K562 (cell line): ENCODE data around the gene EFNA2. TPM values are rescaled to one million over a fixed set of nuclear protein-coding genes. Genes with fewer than 3 reads are reported as not detected.

Experiments used
- ATF2 ChIP-seq: sonication (generic); formaldehyde crosslinking; IDR thresholded peaks from 2 replicates; pipeline ENCODE4 v1.8.1; 2022; ENCODE audit warnings: missing genetic modification reagents
- CHAMP1 ChIP-seq: fragments of 450-650 bp; IDR thresholded peaks from 2 replicates; pipeline ENCODE4 v1.6.1; 2016; ENCODE audit warnings: mild to moderate bottlenecking
- EHMT2 ChIP-seq: fragments of 450-650 bp; IDR thresholded peaks from 2 replicates; pipeline ENCODE4 v1.6.1; 2018; ENCODE audit warnings: antibody characterized with exemption
- FOXK1 ChIP-seq: sonication (generic); formaldehyde crosslinking; IDR thresholded peaks from 2 replicates; pipeline ENCODE4 v1.8.0; 2022; ENCODE audit warnings: missing genetic modification reagents, mild to moderate bottlenecking, borderline replicate concordance
- MYC ChIP-seq, 2 experiments: fragments of 250-450 bp in 1 of 2; sonication (Bioruptor Pico) in 1 of 2; IDR thresholded peaks; 2 replicates each; pipeline versions ENCODE4 v1.5.1 to v1.6.1; 2012 to 2021; ENCODE audit warnings: low read depth in 2 of 2, borderline replicate concordance in 1 of 2, improper control_type of control experiment in 1 of 2, low read length in 1 of 2, mild to moderate bottlenecking in 1 of 2, moderate library complexity in 1 of 2
- ZNF175 ChIP-seq: fragments of 200-800 bp; sonication (Bioruptor generic); IDR thresholded peaks from 2 replicates; pipeline ENCODE4 v1.6.1; 2016; ENCODE audit warnings: low read depth, mild to moderate bottlenecking, missing genetic modification characterization, missing compliant biosample characterization
- ZNF316 ChIP-seq: fragments of 450-650 bp; IDR thresholded peaks from 2 replicates; pipeline ENCODE4 v1.6.1; 2016
- ZNF655 ChIP-seq: fragments of 250-450 bp; sonication (Bioruptor Pico); IDR thresholded peaks from 2 replicates; pipeline ENCODE4 v1.5.0; 2021
- polyA plus RNA-seq, 8 experiments: library from polyadenylated mRNA; depleted of rRNA in 4 of 8; stranded (reverse) in 5 of 8; unstranded in 3 of 8; fragments of >200 nt; fragmentation: Nextera tagmentation in 2 of 8; fragmentation: Illumina TruSeq in 1 of 8; extraction: Ambion mirVana in 2 of 8; extraction: Trizol in 1 of 8; gene quantifications; 2 replicates each; pipeline versions ENCODE4 v1.2.1 to v1.2.3, GENCODE V29; 2011 to 2014; ENCODE audit warnings: inconsistent platforms in 1 of 8, missing spikeins in 1 of 8
- total RNA-seq, 7 experiments: library from RNA; depleted of rRNA in 6 of 7; stranded (reverse); fragments of >200 nt in 6 of 7; fragmentation: Illumina TruSeq in 2 of 7; extraction: Trizol in 2 of 7; gene quantifications; 2 replicates each; pipeline versions ENCODE4 v1.2.1 to v1.2.3, GENCODE V29; 2011 to 2021; ENCODE audit warnings: low replicate concordance in 1 of 7
- TF ChIP-seq, protein P1 (sequence below): sonication (generic); formaldehyde crosslinking; IDR thresholded peaks from 2 replicates; pipeline ENCODE4 v1.8.1; 2023; ENCODE audit warnings: mild to moderate bottlenecking, missing genetic modification reagents
- TF ChIP-seq, protein P2 (sequence below): sonication (generic); formaldehyde crosslinking; IDR thresholded peaks from 2 replicates; pipeline ENCODE4 v1.8.1; 2023; ENCODE audit warnings: mild to moderate bottlenecking, missing genetic modification reagents
- TF ChIP-seq, protein P3 (sequence below): fragments of 450-650 bp; conservative IDR thresholded peaks from 2 replicates; pipeline ENCODE4 v1.6.1; 2016; ENCODE audit warnings: missing genetic modification characterization, low read depth, mild to moderate bottlenecking, missing compliant biosample characterization, moderate library complexity
- TF ChIP-seq, protein P4 (sequence below): sonication (generic); formaldehyde crosslinking; IDR thresholded peaks from 2 replicates; pipeline ENCODE4 v1.8.1; 2023; ENCODE audit warnings: mild to moderate bottlenecking, missing genetic modification reagents

The EFNA2 gene
- total and polyA plus RNA-seq, 9 of the 15 experiments (the other 6 are each of a cell fraction or from before 2014, with no cell fraction given), result 0.11 to 0.44 (median 0.15) TPM; not detected in 6

- TF ChIP-seq, protein P1, sequence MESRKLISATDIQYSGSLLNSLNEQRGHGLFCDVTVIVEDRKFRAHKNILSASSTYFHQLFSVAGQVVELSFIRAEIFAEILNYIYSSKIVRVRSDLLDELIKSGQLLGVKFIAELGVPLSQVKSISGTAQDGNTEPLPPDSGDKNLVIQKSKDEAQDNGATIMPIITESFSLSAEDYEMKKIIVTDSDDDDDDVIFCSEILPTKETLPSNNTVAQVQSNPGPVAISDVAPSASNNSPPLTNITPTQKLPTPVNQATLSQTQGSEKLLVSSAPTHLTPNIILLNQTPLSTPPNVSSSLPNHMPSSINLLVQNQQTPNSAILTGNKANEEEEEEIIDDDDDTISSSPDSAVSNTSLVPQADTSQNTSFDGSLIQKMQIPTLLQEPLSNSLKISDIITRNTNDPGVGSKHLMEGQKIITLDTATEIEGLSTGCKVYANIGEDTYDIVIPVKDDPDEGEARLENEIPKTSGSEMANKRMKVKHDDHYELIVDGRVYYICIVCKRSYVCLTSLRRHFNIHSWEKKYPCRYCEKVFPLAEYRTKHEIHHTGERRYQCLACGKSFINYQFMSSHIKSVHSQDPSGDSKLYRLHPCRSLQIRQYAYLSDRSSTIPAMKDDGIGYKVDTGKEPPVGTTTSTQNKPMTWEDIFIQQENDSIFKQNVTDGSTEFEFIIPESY (CRISPR knock-in tag), result no peak
- peak; percentile 11; the same call in 1 of the 2 replicates for TF ChIP-seq MYC (IDR thresholded peaks at IDR 0.05; ENCODE audit: low read depth, low read length)
- TF ChIP-seq MYC (CRISPR knock-in tag; IDR thresholded peaks at IDR 0.05; ENCODE audit: borderline replicate concordance, low read depth), result no peak
- no peak for TF ChIP-seq EHMT2
- no peak for TF ChIP-seq ATF2
- no peak for TF ChIP-seq CHAMP1
- TF ChIP-seq ZNF175 (CRISPR knock-in tag), result no peak
- TF ChIP-seq FOXK1 (CRISPR knock-in tag), result no peak
- TF ChIP-seq, protein P2, sequence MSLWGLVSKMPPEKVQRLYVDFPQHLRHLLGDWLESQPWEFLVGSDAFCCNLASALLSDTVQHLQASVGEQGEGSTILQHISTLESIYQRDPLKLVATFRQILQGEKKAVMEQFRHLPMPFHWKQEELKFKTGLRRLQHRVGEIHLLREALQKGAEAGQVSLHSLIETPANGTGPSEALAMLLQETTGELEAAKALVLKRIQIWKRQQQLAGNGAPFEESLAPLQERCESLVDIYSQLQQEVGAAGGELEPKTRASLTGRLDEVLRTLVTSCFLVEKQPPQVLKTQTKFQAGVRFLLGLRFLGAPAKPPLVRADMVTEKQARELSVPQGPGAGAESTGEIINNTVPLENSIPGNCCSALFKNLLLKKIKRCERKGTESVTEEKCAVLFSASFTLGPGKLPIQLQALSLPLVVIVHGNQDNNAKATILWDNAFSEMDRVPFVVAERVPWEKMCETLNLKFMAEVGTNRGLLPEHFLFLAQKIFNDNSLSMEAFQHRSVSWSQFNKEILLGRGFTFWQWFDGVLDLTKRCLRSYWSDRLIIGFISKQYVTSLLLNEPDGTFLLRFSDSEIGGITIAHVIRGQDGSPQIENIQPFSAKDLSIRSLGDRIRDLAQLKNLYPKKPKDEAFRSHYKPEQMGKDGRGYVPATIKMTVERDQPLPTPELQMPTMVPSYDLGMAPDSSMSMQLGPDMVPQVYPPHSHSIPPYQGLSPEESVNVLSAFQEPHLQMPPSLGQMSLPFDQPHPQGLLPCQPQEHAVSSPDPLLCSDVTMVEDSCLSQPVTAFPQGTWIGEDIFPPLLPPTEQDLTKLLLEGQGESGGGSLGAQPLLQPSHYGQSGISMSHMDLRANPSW (CRISPR knock-in tag), result 0 out of 2 replicates have a peak, but pooled peaks have one; percentile 5
- TF ChIP-seq, protein P3, sequence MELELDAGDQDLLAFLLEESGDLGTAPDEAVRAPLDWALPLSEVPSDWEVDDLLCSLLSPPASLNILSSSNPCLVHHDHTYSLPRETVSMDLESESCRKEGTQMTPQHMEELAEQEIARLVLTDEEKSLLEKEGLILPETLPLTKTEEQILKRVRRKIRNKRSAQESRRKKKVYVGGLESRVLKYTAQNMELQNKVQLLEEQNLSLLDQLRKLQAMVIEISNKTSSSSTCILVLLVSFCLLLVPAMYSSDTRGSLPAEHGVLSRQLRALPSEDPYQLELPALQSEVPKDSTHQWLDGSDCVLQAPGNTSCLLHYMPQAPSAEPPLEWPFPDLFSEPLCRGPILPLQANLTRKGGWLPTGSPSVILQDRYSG, result no peak
- no peak for TF ChIP-seq ZNF655
- TF ChIP-seq, protein P4, sequence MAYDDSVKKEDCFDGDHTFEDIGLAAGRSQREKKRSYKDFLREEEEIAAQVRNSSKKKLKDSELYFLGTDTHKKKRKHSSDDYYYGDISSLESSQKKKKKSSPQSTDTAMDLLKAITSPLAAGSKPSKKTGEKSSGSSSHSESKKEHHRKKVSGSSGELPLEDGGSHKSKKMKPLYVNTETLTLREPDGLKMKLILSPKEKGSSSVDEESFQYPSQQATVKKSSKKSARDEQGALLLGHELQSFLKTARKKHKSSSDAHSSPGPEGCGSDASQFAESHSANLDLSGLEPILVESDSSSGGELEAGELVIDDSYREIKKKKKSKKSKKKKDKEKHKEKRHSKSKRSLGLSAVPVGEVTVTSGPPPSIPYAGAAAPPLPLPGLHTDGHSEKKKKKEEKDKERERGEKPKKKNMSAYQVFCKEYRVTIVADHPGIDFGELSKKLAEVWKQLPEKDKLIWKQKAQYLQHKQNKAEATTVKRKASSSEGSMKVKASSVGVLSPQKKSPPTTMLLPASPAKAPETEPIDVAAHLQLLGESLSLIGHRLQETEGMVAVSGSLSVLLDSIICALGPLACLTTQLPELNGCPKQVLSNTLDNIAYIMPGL (CRISPR knock-in tag), result no peak; the same call in 1 of the 2 replicates
- TF ChIP-seq ZNF316, result no peak
Measured at GRCh38 chr19:1274081-1274851, 11.4 kb upstream of the EFNA2 start (continued).
